HL-60 (cell line): ENCODE data around the gene PRDM16.

ENCODE experiments used
- DNase-seq, 2 experiments: peaks; one replicate each; pipeline ENCODE4 v3.0.0-alpha.2; 2010 to 2020; ENCODE audit warnings: low read depth in 1 of 2, low spot score in 1 of 2
- H3K27ac ChIP-seq: fragments of 250-450 bp; sonication (Bioruptor Pico); replicated peaks from 2 replicates; pipeline ENCODE4 v1.5.1; 2020; ENCODE audit warnings: mild to moderate bottlenecking, moderate library complexity
- H3K27me3 ChIP-seq: fragments of 250-450 bp; sonication (Bioruptor Pico); 2 replicates; pipeline ENCODE4 v1.5.1; 2021; ENCODE audit warnings: mild to moderate bottlenecking, moderate library complexity; ENCODE audit not compliant: insufficient read depth, poor library complexity, severe bottlenecking
- H3K4me3 ChIP-seq: replicated peaks from 2 replicates; pipeline ENCODE4 v1.5.1; 2011; ENCODE audit warnings: mild to moderate bottlenecking, control low read depth, low read length; ENCODE audit not compliant: insufficient read depth
- CTCF ChIP-seq: IDR thresholded peaks from one replicate; pipeline ENCODE4 v1.5.1; 2011; ENCODE audit warnings: low read length, control low read depth, inconsistent platforms; ENCODE audit not compliant: insufficient read depth
- GABPA ChIP-seq: IDR thresholded peaks from 2 replicates; pipeline ENCODE4 v1.6.1; 2012; ENCODE audit warnings: low read depth
- POLR2AphosphoS5 ChIP-seq: IDR thresholded peaks from 2 replicates; pipeline ENCODE4 v1.6.1; 2012; ENCODE audit warnings: low read depth
- REST ChIP-seq: IDR thresholded peaks from 2 replicates; pipeline ENCODE4 v1.6.1; 2012; ENCODE audit warnings: low read depth; ENCODE audit not compliant: insufficient replicate concordance
- SPI1 ChIP-seq: IDR thresholded peaks from 2 replicates; pipeline ENCODE4 v1.6.1; 2012; ENCODE audit warnings: low read depth, mild to moderate bottlenecking, borderline replicate concordance

PRDM16 gene

GRCh38 chr1:3481836-3482375 lies 412.9 kb downstream of the PRDM16 start:
- no peak overlapping the region for H3K4me3 ChIP-seq
- H3K27me3 ChIP-seq: peaks cover 18% of the 10 kb centered on the region
- TF ChIP-seq REST (no peak), CTCF (no peak), SPI1 (no peak), GABPA (no peak), POLR2AphosphoS5 (no peak)
- DNase-seq: no peak
- no peak overlapping the region for H3K27ac ChIP-seq

GRCh38 chr1:3482378-3482849 lies 413.4 kb downstream of the PRDM16 start:
- Histone ChIP-seq H3K27me3 (peaks cover 18% of the 10 kb centered on the region), H3K27ac (no peak overlapping the region), H3K4me3 (no peak overlapping the region)
- TF ChIP-seq SPI1 (no peak), POLR2AphosphoS5 (no peak), REST (no peak), CTCF (no peak), GABPA (no peak)
- DNase-seq: no peak

GRCh38 chr1:3483380-3483779 lies 414.4 kb downstream of the PRDM16 start:
- Histone ChIP-seq H3K27me3 (peaks cover 15% of the 10 kb centered on the region), H3K27ac (no peak overlapping the region), H3K4me3 (no peak overlapping the region)
- TF ChIP-seq POLR2AphosphoS5 (no peak), SPI1 (no peak), CTCF (no peak)
- no peak for DNase-seq

GRCh38 chr1:3483801-3484444 lies 414.9 kb downstream of the PRDM16 start:
- TF ChIP-seq REST: no peak
- peak; percentile 25; the same call in 1 of the 2 replicates for TF ChIP-seq POLR2AphosphoS5
- peak; percentile 44 for TF ChIP-seq CTCF
- no peak overlapping the region for H3K4me3 ChIP-seq
- DNase-seq: peak in 1 of 2 experiments; percentile 25
- H3K27me3 ChIP-seq: peaks cover 13% of the 10 kb centered on the region
- H3K27ac ChIP-seq: no peak overlapping the region
